GM18505 (cell line): ENCODE results near the gene SLC9A3.
"Not testable (repeated sequence)": the region's sequence is repeated elsewhere in the genome, so short reads cannot be mapped to it uniquely, and the experiment has no call there.

Source experiments
- ATAC-seq: cut with Tn5 transposase; IDR thresholded peaks from one replicate; pipeline ENCODE4 v1.9.1; 2021; ENCODE audit not compliant: unreplicated experiment
- POLR2A ChIP-seq: IDR thresholded peaks from 4 replicates; pipeline ENCODE4 v1.6.1; 2011; ENCODE audit warnings: borderline replicate concordance; ENCODE audit not compliant: insufficient read depth, insufficient read length; ENCODE audit errors: extremely low read depth

The SLC9A3 gene

DNA sequence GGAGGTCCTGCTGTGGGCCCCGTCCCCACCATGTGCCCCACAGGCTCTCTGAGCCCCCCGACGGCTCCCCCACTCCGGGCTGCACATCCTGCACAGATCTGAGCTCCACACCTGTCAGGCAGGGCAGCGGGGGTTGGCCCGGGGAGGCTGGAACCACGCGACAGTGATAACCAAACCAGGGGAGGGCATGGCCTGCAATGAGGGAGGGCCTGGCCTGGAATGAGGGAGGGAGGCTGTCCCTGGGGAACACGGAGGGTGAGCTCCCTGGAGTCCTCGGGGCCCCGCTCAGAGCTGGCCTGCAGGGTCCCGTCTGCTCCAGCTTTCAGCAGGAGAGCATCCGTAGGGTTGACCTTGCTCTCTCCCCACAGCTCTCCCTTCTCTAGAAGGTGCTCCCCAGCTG lies 30.5 kb downstream of the SLC9A3 start:
- no peak for TF ChIP-seq POLR2A
- ATAC-seq = no peak

DNA sequence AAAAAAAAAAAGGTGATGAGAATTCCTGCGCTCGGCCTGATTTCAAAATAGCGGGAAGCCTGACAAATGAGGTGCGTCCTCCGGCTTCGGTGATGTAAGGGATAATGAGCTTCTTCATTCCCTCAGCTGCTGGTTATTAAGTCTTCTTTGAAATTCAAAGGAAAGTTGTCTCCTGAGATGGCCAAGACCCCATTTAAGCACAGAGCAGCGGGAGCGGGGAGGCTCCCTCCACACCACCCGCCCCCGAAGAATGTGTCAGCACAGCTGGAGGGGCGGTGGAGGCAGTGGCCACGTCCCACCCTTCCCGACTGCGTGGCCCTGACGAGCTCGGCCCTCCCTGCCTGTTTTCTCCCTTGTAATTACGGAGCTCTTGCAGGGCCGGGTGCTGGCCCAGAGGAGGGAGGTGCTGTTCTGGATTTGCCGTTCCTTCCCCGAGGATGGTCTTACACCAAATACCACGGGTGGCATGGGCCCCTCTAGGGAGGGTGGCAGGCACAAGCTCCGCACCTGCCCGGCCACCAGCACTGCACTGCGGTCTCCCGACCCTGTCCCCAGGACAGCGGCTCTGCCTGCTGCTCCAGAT lies 31.0 kb downstream of the SLC9A3 start:
- ATAC-seq = no peak
- TF ChIP-seq POLR2A = no peak

DNA sequence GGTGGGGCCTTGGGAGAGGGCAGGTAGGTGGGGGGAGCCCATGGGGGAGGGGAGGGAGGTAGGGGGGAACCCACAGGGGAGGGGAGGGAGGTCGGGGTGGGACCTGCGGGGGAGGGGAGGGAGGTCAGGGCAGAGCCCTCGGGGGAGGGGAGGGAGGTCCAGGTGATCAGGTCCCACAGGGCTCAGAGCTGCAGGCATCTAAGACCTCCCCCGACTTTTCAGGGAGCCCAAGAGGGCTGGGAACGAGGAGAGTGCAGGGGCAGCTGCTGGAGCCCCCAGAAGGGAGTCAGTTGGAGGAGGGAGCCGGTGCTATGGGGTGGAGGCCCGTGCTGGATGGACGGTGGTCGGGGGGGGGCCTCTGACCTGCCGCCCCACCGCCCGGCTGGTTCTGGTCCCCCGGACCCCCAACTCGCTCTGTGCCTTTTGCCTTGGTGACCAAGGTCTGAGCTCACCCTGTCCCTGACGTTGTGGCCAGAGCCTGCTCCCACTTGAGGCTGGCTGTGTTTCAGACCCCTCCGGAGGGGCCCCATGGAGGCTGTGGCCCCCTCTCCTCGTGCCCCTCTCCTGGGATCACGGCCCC lies 31.8 kb downstream of the SLC9A3 start:
- ATAC-seq = no peak
- no peak for TF ChIP-seq POLR2A

DNA sequence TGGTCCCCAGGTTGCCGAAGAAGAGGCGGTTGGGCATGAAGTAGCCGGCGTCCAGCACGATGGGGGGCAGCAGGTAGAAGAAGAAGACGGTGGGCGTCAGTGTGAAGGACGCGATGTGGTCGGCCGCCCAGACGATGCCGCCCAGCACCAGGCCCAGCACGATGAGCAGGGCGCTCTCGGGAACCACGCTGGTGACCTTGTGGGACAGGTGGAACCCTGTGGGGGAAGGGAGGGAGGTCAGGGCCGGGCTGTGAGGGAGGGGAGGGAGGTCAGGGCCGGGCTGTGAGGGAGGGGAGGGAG lies 32.4 kb downstream of the SLC9A3 start:
- no peak for ATAC-seq
- TF ChIP-seq POLR2A = no peak

DNA sequence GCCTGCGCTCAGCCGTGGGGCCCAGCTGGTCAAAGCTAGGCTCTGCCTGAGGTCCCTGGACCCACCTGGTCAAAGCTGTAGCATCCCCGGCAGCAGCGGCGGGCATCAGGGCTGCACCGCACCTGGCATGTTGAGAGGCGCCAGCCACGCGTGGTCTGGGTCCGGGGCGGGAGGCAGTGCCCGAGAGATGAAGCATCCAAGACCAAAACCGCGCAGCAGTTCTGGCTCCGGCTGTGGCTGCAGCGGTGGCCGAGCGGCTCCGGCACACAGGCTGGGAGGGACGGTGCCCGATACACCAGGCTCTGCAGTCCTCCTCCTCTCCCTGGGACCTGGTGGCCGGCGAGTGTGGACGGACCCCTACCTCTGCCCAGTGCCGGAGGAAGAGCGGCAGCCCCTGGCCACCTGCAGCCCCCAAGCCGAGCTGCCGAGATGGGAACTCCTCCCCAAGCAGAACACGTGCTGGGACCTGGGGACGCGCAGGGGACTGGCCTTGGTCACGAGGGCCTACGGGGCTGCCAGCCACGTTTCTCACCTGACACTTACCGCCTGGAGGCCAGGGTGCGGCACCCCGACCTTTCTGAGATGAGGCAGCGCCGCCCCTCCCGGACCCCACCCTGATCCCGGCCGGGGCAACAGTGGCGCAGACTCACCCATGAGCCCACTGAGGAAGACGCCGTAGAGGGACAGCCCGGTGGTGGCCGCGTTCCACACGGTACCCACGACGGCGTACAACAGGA lies 33.0 kb downstream of the SLC9A3 start:
- no peak for ATAC-seq
- no peak for TF ChIP-seq POLR2A

DNA sequence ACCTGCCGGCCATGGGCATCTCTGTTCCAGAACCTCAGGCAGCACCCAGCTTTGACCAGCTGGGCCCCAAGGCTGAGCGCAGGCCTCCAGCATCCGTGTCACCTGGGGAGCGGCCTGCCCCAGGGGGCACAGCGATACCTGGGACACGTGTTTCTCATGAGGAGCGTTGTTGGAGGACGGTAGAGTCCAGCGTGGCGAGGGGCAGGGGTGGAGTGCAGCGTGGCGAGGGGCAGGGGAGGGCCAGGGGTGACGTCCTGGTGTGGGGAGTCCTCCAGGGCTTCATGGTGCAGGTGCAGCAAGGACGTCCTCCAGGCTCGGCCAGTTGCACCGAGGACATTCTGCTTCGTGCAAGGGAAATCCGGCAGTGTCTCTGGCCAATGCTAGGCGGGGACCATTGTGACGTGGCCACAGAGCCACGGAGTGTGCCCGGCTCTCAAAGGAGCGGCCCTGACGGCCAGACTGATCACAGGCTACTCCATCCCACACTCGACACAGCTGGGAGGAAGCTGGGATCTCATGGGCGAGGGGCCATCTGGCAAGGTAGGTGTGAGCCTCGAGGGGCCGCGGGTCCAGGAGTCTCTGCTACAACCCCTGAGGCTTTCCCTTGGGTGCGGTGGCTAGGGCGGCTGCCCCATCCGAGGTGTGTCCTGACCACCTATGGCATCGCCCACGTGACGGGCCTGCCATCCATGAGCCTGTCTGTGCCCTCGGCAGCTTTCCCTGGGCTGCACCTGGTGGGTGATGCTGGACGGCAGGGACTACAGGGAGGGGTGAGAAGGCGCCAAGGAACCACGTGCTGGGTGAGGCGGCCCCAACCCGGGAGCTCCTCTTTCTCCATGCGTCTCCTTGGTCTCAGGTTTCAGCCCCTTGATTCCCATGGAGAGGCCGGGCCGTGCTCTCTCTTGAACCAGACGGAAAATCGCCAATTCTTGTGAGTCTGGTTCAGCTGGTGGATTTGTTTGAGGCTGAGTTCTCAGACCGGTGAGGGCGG lies 33.8 kb downstream of the SLC9A3 start:
- no peak for TF ChIP-seq POLR2A

DNA sequence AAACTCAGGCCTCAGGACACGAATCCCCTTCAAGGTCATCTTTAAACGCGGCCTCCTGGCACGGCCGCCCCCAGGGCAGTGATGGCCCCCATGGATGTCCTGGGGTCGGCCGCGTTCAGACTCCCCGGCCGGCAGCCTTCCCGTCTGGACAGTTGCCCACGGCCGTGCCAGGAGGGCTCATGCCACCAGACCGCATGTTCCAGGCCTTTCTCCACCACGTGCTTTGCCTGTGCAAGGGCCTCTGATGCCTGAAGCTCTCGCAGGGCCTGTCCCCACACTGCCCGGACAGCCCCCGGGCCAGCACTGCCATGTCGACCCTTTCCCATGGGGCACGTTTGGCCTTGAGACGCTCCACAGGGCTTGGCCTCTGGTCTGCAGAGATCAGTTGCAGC lies 34.6 kb downstream of the SLC9A3 start:
- TF ChIP-seq POLR2A = no peak
- ATAC-seq = no peak

More for the DNA sequence above, 33.8 kb downstream of the SLC9A3 start:
- ATAC-seq = no peak

DNA sequence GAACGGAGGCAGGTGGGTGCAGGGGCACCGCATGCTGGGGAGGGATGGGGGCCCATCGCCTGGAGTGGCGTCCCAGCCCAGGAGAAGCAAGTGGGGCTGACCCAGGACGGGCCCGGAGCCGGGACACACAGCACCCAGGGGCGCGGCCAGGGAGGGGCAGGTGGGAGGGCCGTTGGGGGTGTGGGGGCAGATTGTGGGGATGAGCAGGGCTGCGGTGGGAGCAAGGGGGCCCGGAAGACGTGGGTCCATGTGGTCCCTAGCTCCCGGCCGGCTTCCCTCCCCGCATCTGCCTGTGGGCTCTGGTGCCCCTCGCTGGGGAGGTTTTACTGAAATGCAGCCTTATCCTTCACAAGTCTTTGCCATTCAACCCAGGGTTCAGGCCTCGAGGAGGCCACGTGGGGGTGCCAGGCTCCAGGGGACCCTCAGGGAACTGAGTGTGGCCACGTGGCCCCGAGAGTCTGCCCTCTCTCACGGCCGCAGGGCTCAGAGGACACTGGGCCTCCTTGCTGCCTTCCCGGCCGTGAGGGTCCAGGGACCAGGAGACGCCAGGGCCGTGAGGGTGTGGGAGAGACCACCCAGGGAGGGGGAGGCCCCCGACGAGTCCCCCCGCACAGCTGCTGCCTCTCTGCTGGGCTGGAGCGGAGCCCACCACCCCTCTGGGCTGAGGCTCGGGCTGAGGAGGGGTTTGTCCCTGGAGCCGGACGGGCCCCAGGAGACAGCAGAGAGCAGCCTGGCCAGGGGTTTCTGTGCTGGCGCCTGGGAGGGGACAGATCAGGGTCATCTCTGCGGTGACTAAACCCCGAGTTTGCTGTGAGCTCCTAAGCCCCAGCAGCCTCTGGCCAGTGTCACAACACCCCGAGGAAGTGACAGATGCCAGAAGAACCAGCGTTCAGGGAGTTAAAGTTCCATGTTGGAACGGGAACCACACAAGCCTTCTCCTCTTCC lies 35.2 kb downstream of the SLC9A3 start:
- no peak for ATAC-seq
- no peak for TF ChIP-seq POLR2A

DNA sequence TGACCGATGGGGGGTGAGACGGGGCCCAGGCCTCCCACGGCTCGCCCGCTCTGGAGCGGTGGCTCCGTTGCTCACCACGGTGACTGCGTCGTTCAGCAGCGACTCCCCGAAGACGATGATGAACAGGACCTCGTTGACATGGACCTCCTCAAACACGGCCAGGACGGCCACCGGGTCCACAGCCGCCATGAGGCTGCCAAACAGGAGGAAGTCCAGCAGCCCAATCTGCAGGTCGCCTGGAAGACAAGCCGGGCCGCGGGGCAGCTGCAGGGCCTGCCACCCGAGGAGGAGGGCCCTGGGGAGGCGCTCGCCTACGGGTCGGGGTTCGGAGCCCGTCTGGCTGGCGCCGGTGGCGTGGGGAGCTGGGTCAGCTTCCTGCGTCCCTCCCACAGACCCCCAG lies 36.0 kb downstream of the SLC9A3 start:
- ATAC-seq = no peak
- TF ChIP-seq POLR2A = no peak

DNA sequence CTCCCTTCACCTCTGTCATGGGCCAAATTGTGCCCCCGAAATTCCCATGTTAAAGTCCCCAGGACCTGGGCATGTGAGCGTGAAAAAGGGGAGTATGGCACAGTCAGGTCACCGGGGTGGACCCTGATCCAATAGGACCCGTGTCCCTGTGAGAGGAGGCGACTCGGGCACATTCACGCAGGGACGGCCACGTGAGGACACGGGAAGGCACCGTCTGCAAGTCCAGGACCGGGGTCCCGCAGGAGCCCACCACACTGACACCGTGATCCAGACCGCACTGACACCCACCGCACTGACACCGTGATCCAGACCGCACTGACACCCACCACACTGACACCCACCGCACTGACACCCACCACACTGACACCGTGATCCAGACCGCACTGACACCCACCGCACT lies 37.7 kb downstream of the SLC9A3 start:
- not testable (repeated sequence) for ATAC-seq

DNA sequence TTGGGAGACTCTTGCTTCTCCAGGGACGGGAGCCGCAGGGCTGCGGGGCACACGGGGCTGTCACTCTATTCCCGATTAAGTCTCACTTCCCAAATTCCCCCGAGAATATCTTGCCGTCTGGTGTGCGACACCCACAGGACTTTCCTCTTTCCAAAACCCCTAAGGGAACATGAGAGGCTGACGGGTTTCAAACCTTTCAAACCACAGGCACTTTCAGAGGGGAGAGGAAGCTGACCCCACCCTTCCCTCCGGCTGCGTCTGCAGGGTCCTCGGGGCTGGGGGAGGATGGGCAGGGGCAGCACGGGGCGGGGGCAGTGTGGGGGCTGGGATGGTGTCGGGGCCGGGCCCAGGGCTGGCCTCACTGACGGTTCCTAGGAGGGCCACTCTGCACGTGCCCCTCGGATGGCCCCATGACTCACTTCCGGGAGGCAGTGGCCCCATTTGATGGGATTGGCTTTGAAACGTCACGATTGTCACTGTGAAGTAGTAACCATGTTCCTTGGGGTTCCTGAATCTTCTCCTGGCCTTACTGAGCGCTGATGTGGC lies 38.2 kb downstream of the SLC9A3 start:
- no peak for TF ChIP-seq POLR2A
- ATAC-seq = no peak

DNA sequence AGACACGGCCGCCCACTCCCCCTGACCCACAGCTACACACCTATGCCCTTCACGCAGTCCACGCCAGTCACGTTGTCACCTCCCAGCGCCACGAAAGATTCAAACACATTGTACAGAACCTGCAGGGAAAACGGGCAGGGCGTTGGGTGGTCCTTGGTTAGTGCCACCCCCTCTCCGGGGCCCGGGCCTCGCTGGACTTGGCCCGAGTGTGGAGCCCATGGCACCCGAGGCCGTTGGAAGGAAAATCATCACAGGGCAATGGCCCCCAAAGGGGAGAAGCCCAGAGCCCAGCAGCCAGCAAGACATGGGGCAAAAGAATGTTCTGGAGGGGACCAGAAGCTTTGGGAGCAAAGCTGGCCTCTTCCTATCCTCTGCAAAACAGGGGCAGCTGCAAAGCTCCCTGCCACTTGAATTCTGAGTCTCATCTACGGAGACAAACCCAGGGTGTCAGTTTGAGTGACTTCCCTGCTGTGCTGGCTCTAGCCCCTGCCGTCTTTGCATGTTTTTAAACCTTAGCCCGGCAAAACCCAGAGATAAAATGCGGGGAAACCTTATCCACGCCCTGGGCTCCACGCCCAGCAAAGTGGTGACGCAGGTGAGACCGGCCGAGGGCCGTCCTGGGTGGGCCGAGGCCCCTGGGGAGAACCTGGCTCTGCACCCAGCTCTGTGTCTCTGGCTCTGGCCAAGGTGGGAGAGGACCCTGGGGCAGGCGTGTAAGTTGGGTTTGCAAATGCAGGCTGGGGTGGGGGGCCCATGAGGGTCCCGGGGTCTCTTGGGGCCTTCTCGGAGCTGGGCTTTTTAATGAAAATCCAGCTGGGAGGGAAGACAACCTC lies 38.9 kb downstream of the SLC9A3 start:
- TF ChIP-seq POLR2A = no peak
- ATAC-seq = no peak

DNA sequence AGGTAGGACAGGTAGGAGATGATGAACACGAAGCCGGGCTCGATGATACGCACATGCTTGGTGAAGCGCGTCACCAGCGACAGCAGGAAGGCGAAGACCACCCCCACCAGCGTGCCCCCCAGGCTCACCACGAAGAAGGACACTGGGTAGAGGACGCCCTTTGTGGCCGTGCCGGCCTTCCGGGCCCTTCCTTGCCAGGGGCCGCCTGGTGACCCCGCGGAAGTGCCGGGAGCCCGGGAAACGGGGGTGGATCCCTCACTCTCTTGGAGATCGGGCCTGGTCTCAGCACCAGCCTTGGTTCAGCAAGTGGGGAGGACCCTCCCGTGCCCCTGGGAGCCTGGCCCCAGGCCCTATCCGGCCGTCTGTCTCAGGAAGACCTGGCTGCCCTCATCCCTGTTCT lies 39.7 kb downstream of the SLC9A3 start:
- no peak for TF ChIP-seq POLR2A

More for the DNA sequence above, 39.7 kb downstream of the SLC9A3 start:
- no peak for ATAC-seq
